ENCODE results near the gene BAHCC1.
"Not testable (repeated sequence)": the region's sequence is repeated elsewhere in the genome, so short reads cannot be mapped to it uniquely, and the experiment has no call there.

Gene BAHCC1

DNA sequence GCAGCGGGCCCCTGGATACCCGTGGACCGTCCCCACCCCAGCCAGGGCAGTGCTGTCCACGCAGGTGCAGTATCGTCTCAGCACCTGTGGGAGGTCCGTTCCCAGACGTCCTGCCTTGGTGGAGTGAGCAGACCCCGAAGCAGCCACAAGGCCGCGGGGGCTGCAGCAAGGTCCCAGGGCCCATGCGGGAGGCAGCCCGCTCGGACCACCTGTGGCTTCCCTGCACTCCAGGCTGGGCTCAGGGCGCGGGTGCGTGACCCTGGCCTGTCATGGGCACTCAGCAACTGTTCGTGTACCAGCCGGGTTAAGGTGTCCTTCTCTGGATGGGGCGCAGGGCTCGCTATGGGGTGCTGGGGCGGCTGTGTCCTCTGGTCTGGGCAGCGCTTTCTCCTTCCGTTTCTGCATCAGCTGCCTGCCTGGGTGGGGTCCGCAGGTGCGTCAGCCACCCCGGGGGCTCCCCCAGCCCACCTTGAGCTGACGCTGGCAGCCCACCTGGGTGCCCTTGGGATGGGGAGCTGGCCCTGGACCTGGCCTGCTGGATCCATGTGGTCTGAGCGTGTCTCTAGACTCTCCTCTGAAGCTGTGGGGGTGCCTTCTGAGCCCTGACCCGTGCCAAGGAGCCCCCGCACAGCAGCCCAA lies 18.4 kb downstream of the BAHCC1 start:
- no peak for DNase-seq (ENCODE audit: low read depth in 2 of 2)

DNA sequence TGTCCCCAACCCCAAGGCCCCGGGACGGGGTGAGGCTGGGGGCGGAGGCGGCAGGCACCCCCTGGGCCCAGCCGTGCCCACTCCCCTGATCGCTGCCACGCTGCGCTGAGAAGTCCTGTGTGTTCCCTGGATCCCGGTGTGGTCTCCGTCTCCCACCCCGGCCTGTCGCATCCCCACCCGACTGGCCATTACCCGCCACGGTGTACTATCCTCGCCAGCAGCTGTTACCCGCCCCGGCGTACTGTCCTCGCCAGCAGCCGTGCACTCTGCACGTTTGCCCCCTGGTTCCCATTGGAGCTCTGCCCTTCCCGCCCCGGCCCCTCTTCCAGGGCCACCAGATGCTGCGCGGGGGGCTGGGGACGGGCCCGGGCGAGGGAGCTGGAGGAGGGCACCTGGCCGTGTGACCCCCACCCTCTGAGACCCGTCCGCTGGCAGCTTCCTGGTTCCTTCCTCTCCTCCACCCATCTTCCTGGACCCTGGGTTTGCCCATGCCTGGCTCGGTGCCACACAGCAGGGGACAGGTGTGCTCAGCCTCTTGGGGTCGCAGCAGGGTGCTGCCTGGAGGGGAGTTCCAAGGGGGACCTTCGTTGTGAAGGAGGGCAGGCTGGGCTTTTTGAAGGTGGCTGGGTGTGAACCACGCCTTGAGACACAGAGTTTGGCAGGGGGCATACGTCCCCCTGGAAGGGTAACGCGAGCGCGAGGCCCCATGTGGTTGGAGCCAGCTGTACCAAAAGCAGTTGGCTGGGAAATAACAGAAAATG lies 19.7 kb downstream of the BAHCC1 start:
- no peak for DNase-seq (ENCODE audit: low read depth in 2 of 2)

DNA sequence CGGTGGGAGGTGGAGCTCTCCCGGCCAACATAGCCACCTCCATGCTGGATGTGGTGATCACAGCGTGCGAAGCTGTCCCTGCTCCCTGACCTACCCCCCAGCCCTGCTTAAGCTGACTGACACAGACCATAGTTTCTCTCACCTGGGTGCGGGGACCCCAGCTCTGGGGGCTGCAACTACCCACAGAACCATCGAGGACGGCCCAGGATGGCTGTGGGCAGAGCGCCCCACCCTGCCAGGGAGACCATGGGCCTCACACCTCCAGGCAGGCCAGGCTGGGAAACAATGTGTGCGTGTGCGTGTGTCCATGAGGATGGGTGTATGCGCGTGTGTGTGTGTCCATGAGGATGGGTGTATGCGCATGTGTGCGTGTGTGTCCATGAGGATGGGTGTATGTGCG lies 20.4 kb downstream of the BAHCC1 start:
- no peak for DNase-seq (ENCODE audit: low read depth in 2 of 2)

DNA sequence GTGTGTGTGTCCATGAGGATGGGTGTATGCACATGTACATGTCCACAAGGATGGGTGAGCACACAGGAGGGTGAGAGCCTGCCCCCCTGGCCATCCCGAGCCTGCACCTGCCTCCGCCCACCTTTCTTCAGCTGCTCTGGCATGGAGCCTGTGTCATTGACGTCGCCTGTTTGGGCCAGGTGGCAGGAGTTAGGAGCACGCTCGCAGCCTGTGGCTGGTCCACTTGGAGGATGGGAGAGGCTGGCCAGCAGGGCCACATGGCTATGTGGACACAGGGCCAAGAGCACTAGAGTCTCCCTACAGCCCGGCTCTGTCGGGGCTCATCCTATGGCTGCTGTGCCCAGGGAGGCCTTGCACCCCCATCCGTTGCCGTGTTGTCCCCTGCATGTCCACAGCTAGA lies 21.4 kb downstream of the BAHCC1 start:
- DNase-seq (ENCODE audit: low read depth in 2 of 2) = no peak

DNA sequence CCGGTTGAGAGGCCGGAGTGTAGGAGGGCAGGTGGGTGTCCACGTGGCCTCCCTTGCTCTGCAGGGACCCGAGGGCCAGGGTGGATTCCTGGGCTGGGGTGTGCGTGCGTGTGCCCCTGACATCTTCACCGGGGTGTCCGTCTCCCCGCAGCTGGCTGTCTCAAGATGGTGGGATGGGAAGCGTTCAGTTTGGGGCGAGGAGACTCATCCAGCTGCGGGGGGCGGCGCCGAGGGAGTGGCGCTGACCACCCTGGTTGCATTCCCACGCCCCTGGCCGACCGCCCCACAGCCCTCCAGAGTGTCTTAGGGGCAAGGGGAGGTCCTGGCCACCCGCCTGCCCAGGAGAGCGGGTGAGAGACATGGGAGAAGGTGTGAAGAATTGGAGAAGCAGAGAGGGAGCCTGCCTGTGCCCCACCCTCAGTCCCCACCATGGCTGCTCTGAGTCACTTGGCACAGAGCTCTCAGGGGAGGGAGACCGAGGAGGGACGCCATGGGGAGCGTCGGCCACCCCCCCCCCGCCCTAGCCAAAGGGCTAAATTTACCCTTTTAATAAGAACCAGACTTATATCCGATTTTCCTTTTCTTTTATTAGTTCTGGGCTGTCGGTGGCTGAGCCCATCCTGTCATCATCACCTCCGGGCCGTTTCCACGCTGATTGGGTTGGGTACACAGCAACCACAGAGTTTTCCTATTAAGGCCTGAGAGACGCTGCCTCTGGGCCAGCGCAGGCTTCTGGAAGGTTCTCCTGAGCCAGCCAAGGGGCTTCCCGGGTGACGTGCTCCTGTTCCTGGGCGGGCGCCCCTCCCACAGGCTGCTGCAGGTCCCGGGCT lies 22.0 kb downstream of the BAHCC1 start:
- DNase-seq (ENCODE audit: low read depth in 2 of 2) = no peak

- DNase-seq (ENCODE audit: low read depth in 2 of 2) = no peak
Observed at GRCh38 chr17:81417879-81418709, 22.8 kb downstream of the BAHCC1 start.

DNA sequence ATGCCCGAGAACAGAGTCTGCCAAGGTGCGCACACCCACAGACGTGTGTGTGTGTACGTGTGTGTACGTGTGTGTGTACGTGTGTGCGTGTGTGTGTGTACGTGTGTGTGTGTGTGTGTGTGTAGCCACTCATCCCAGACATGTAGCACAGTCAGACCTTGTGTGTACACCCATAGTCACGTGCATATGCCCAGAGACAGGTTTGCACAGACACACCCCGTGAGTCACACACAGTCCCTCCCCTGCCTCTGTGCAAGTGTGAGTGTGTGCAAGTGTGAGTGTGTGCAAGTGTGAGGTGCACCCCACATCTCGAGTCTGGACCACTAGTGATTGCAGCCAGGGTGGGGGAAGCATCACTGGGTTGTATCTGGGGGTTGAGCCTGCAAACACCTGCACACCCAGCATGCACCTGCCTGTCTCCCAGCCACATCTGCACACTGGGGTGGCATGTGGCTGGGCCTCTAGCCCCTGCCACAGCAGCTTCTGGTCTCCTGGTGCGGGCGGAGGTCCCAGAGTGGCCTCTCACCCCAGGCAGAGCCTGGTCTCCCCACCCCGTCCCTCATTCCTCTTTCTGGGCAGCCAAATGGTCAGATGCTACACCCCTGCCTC lies 23.6 kb downstream of the BAHCC1 start:
- DNase-seq (ENCODE audit: low read depth in 2 of 2) = no peak

- DNase-seq (ENCODE audit: low read depth in 2 of 2) = no peak
Observed at GRCh38 chr17:81419319-81419885, 24.1 kb downstream of the BAHCC1 start.

DNA sequence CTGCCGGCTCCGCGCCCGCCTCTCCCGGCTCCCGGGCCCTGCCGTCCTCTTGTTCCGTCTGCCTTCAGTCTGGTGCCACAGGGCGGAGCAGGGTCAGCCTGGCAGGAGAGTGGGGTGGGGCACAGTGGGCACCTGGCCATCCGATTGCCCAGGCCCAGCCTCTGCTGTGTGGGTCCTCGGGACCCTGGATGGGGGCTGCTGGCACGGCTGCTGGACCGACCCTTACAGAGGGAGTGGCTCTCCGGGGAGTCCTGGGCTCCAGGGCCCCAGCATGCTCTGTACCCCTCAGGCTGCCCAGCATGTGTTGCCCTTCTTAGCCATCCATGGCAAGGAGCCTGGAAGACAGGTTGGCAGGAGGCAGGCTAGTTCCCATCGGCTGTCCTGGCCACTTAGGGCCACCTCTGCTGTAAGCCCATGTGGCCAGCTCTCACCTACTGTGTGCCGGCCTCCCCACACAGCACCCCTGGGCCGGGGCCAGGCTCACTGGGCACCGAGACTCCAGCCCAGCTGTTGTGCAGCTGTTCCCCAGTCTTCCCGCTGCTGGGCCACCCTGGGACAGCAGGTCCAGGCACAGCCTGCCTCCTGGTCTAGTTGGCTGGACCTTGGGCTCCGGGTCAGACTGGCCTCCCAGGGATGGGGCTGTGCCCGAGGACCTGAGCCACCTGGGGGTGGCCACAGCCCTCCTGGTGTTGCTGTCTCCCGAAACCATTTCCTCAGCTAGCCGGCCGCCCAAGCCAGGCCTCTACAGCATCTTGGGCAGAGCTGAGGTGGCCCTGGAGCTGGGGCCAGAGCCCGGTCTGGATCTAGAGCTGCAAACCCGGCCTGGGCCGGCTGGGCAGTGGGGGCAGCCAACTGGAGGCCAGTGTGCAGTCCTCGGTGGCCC lies 24.9 kb downstream of the BAHCC1 start:
- DNase-seq (ENCODE audit: low read depth in 2 of 2) = no peak

DNA sequence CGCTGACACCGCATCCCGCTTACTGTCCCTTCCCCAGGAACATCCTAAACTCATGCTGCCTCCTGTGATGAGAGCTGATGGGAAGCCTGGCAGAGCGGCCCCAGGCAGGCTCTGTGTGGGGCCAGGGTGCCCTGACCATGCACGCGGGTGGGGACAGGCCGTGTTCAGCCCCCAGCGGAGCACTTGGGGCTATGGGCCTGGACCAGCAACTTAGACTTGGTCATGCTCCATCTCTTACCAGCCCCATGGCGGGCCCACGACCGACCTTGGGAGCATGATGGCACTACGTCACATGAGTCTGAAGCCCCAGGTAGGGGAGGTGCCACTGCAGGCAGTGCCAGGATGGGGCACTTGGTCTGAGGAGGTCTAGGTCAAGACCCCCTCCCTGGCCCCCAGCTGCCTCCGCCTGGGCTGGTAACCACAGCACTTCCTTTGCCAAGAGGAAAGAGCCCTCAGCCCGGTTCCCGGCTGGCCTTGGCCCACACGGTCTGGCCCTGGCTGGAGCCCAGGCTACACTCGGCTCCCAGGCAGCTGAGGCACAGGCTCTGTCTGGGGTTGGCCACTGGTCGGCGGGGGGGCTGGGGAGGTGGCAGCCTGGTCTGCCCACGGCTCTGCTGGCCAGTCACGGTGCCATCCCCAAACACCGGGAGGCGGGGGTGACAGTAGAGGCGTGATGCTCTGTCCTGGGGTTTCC lies 25.7 kb downstream of the BAHCC1 start:
- DNase-seq (ENCODE audit: low read depth in 2 of 2) = no peak

GRCh38 chr17:81422776-81423697 lies 27.8 kb downstream of the BAHCC1 start:
- no peak for DNase-seq (ENCODE audit: low read depth in 2 of 2)

DNA sequence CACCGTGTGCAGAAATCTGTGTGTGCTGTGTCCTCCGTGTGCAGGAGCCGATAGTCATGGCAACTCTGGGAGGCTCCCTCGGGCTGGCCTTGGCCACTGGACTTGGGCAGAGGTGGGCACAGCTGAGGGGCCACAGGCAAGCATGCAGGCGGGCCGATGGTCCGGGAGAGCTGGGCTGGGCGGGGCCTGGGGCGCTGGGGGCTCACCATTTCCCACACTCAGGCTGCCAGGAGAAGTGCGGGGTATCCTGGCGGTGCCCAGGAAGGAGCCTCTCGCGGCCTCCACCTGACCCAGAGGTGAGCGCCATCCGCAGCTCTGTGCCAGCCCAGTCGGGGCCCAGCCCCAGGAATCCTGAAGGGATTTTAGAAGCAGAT lies 28.4 kb downstream of the BAHCC1 start:
- no peak for DNase-seq (ENCODE audit: low read depth in 2 of 2)

- DNase-seq (ENCODE audit: low read depth in 2 of 2) = no peak
Observed at GRCh38 chr17:81424151-81425017, 29.1 kb downstream of the BAHCC1 start.

DNA sequence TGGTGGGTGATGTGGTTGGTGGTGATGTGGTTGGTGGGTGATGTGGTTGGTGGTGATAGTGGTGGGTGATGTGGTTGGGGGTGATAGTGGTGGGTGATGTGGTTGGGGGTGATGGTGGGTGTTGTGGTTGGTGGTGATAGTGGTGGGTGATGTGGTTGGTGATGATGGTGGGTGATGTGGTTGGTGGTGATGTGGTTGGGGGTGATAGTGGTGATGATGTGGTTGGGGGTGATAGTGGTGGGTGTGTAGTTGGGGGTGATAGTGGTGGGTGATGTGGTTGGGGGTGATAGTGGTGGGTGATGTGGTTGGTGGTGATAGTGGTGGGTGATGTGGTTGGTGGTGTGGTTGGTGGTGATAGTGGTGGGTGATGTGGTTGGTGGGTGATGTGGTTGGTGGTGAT lies 29.8 kb downstream of the BAHCC1 start:
- not testable (repeated sequence) for DNase-seq (ENCODE audit: low read depth in 2 of 2)

DNA sequence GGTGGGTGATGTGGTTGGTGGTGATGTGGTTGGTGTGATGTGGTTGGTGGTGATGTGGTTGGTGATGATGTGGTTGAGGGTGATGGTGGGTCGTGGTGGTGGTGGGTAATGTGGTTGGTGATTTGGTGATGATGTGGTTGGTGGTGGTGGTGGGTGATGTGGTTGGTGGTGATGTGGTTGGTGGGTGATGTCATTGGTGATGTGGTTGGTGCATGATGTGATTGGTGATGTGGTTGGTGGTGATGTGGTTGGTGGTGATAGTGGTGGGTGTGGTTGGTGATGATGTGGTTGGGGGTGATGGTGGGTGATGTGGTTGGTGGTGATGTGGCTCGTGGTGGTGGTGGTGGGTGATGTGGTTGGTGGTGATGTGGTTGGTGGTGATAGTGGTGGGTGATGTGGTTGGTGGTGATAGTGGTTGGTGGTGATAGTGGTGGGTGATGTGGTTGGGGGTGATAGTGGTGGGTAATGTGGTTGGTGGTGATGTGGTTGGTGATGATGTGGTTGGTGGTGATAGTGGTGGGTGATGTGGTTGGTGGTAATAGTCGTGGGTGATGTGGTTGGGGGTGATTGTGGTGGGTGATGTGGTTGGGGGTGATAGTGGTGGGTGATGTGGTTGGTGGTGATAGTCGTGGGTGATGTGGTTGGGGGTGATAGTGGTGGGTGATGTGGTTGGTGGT lies 30.6 kb downstream of the BAHCC1 start:
- not testable (repeated sequence) for DNase-seq (ENCODE audit: low read depth in 2 of 2)

GRCh38 chr17:81426393-81427172 lies 31.3 kb downstream of the BAHCC1 start:
- no peak for DNase-seq (ENCODE audit: low read depth in 2 of 2)

Measured in stimulated activated CD8-positive, alpha-beta memory T cell treated with anti-CD3 and anti-CD28 coated beads, Interleukin-2, amount 100 ng/mL, for 48 hours (primary cell).